ENCODE measurements around the gene ZNF175. TPM values are rescaled to one million over a fixed set of nuclear protein-coding genes. Genes with fewer than 3 reads are reported as not detected.

ZNF175 gene
- total and polyA plus RNA-seq, 10 of the 15 experiments (the other 5 are each of a cell fraction or from before 2014, with no cell fraction given) = 1.5 to 12.0 (median 4.1) TPM

GRCh38 chr19:51547397-51548212 is 23.5 kb upstream of the ZNF175 start (continued):
- TF ChIP-seq WRNIP1 (IDR thresholded peaks at IDR 0.05; ENCODE audit: borderline replicate concordance, low read depth, low read length) = no peak
- TF ChIP-seq SREBF2 (IDR thresholded peaks at IDR 0.05; ENCODE audit: low read length) = no peak
- no peak for TF ChIP-seq EGR1 (IDR thresholded peaks at IDR 0.05; ENCODE audit: borderline replicate concordance in 1 of 2, low read depth in 2 of 2, low read length in 2 of 2)
- TF ChIP-seq NRF1 (conservative IDR thresholded peaks at IDR 0.05; ENCODE audit: low read depth, low read length) = no peak
- no peak for TF ChIP-seq RBBP5 (conservative IDR thresholded peaks at IDR 0.05)

- Histone ChIP-seq H2AFZ (ENCODE audit: control insufficient read depth, low read depth, low read length) (no peak overlapping the region), H3K27ac (ENCODE audit: control insufficient read depth, insufficient read depth) (no peak overlapping the region), H3K4me1 (ENCODE audit: control insufficient read depth, insufficient read depth, low read length) (peaks cover 45% of the 10 kb centered on the region), H3K4me3 (no peak overlapping the region), H3K9ac (ENCODE audit: control insufficient read depth, insufficient read depth, low read length) (no peak overlapping the region), H3K79me2 (ENCODE audit: control insufficient read depth, insufficient read depth, low read length) (no peaks in the 10 kb centered on the region), H3K9me3 (replicated peaks; ENCODE audit: control insufficient read depth, insufficient read depth, low read length) (no peaks in the 10 kb centered on the region), H3K4me2 (ENCODE audit: control insufficient read depth, insufficient read depth) (no peak overlapping the region), H3K36me3 (ENCODE audit: control insufficient read depth in 2 of 2, insufficient read depth in 2 of 2, low read length in 1 of 2) (no peaks in the 10 kb centered on the region), H4K20me1 (ENCODE audit: control insufficient read depth, insufficient read depth) (no peaks in the 10 kb centered on the region), H3K27me3 (replicated peaks in 1 of 2; ENCODE audit: control insufficient read depth in 2 of 2, insufficient read depth in 2 of 2, low read length in 1 of 2) (no peaks in the 10 kb centered on the region)
- RAD21 ChIA-PET (ENCODE audit: unreplicated experiment) = no interaction called here
- DNase-seq (ENCODE audit: low read depth, low spot score) (no peak), FAIRE-seq (no peak), ATAC-seq (no peak)
- intact Hi-C loops (cut with micrococcal nuclease; ENCODE audit: unreplicated experiment) = no loop called here
- CTCF ChIA-PET = interaction anchor here (0.9 kb wide), 1 partner anchor 33 kb away, joined by 5 read pairs; no protein-coding TSS in a partner anchor
- WGBS (ENCODE audit: insufficient coverage, insufficient replicate concordance, low lambda C conversion rate, missing lambda C conversion rate) = 56% methylated on average over 5 of the region's 5 CpGs
- BruUV-seq (replicated peaks) = no TSS peak
- POLR2A ChIA-PET = no interaction called here
- in situ Hi-C loops (cut with MboI) = no loop called here
- SMC1A ChIA-PET (ENCODE audit: uncharacterized antibody, unreplicated experiment) = interaction anchor here (1.1 to 1.3 kb wide), 2 partner anchors 12 to 33 kb away, joined by 3 to 4 read pairs; no protein-coding TSS in a partner anchor
- no peak for TF ChIP-seq POLR2AphosphoS5 (IDR thresholded peaks at IDR 0.05; ENCODE audit: low read length)
- TF ChIP-seq POLR2AphosphoS2 (IDR thresholded peaks at IDR 0.05; ENCODE audit: low read depth, low read length) = no peak
- no peak for TF ChIP-seq JUND (IDR thresholded peaks at IDR 0.05; ENCODE audit: low read depth, low read length)
- no peak for TF ChIP-seq GATAD2B (conservative IDR thresholded peaks at IDR 0.05; ENCODE audit: low read depth)
- TF ChIP-seq TAF1 (IDR thresholded peaks at IDR 0.05; ENCODE audit: borderline replicate concordance, low read depth, low read length) = no peak
- TF ChIP-seq HDAC6 (IDR thresholded peaks at IDR 0.05; ENCODE audit: unreplicated experiment) = no peak
- no peak for TF ChIP-seq CHD2 (IDR thresholded peaks at IDR 0.05; ENCODE audit: borderline replicate concordance, low read depth, low read length)
- no peak for TF ChIP-seq MEF2B (IDR thresholded peaks at IDR 0.05; ENCODE audit: partially characterized antibody, poor library complexity, severe bottlenecking)
- TF ChIP-seq NR2C2 (IDR thresholded peaks at IDR 0.05; ENCODE audit: borderline replicate concordance, control insufficient read depth, insufficient read length, low read depth) = no peak
- no peak for TF ChIP-seq CTCF (IDR thresholded peaks at IDR 0.05 in 2 of 3, conservative IDR thresholded peaks at IDR 0.05 in 1 of 3; ENCODE audit: control insufficient read depth in 2 of 3, extremely low read depth in 1 of 3, insufficient read depth in 1 of 3, low read depth in 3 of 3, low read length in 3 of 3)
- TF ChIP-seq NR2F1 (conservative IDR thresholded peaks at IDR 0.05) = no peak
- no peak for TF ChIP-seq KDM1A (IDR thresholded peaks at IDR 0.05; ENCODE audit: borderline replicate concordance)
- TF ChIP-seq TCF12 (IDR thresholded peaks at IDR 0.05; ENCODE audit: low read depth, low read length) = no peak
Measured at GRCh38 chr19:51548213-51548651, 22.9 kb upstream of the ZNF175 start.
